Endothelial cell (in vitro differentiated cells): ENCODE data around the gene PRKRA. TPM values are rescaled to one million over a fixed set of nuclear protein-coding genes. Genes with fewer than 3 reads are reported as not detected.
"Not testable (repeated sequence)": the region's sequence is repeated elsewhere in the genome, so short reads cannot be mapped to it uniquely, and the experiment has no call there.

Experiments used
- DNase-seq: peaks from one replicate; pipeline ENCODE4 v3.0.0; 2021; ENCODE audit warnings: low spot score
- H3K27ac Mint-ChIP-seq: one replicate; pipeline ENCODE4 v1.8.0; 2021; ENCODE audit warnings: mixed read lengths, inconsistent platforms; ENCODE audit not compliant: unreplicated experiment
- H3K27me3 Mint-ChIP-seq: one replicate; pipeline ENCODE4 v1.8.0; 2021; ENCODE audit warnings: mild to moderate bottlenecking, moderate library complexity, mixed read lengths, inconsistent platforms; ENCODE audit not compliant: unreplicated experiment
- H3K36me3 Mint-ChIP-seq: one replicate; pipeline ENCODE4 v1.8.0; 2021; ENCODE audit warnings: mild to moderate bottlenecking, low read depth, mixed read lengths, inconsistent platforms; ENCODE audit not compliant: unreplicated experiment
- H3K4me1 Mint-ChIP-seq: one replicate; pipeline ENCODE4 v1.8.0; 2021; ENCODE audit warnings: mild to moderate bottlenecking, mixed read lengths, inconsistent platforms; ENCODE audit not compliant: unreplicated experiment
- H3K4me3 Mint-ChIP-seq: one replicate; pipeline ENCODE4 v1.8.0; 2021; ENCODE audit warnings: mild to moderate bottlenecking, mixed read lengths, inconsistent platforms; ENCODE audit not compliant: unreplicated experiment
- H3K9me3 Mint-ChIP-seq: one replicate; pipeline ENCODE4 v1.8.0; 2021; ENCODE audit warnings: mixed read lengths, inconsistent platforms; ENCODE audit not compliant: unreplicated experiment
- CTCF ChIP-seq: fragments of 200-600 bp; sonication (generic); IDR thresholded peaks from one replicate; pipeline ENCODE4 v1.5.0; 2021; ENCODE audit warnings: antibody characterized with exemption; ENCODE audit not compliant: unreplicated experiment
- total RNA-seq: library from RNA; stranded (reverse); fragmentation: NEBNext Ultra II Directional; extraction: Animal tissue kit (Norgen Biotek cat#: 25700); gene quantifications from one replicate; pipeline ENCODE4 v1.2.1, GENCODE V29; 2021; ENCODE audit not compliant: unreplicated experiment

PRKRA gene
- total RNA-seq, 1 donor from 2014 or later: 33.1 TPM

GRCh38 chr2:178429336-178429735 is 21.6 kb downstream of the PRKRA start:
- Mint-ChIP-seq H3K4me1 (no peaks in the 10 kb centered on the region), H3K27ac (no peak overlapping the region), H3K4me3 (no peak overlapping the region), H3K9me3 (no peaks in the 10 kb centered on the region), H3K27me3 (peaks cover 4% of the 10 kb centered on the region), H3K36me3 (peaks cover 32% of the 10 kb centered on the region)
- DNase-seq: no peak
- TF ChIP-seq CTCF: no peak

- Mint-ChIP-seq H3K4me1 (no peaks in the 10 kb centered on the region), H3K27me3 (peaks cover 5% of the 10 kb centered on the region), H3K4me3 (no peak overlapping the region), H3K9me3 (no peaks in the 10 kb centered on the region), H3K27ac (no peak overlapping the region), H3K36me3 (peaks cover 35% of the 10 kb centered on the region)
- no peak for DNase-seq
- TF ChIP-seq CTCF: no peak
Observed at GRCh38 chr2:178428396-178428806, 22.6 kb downstream of the PRKRA start.

- H3K27ac Mint-ChIP-seq: no peak overlapping the region
- H3K9me3 Mint-ChIP-seq: no peaks in the 10 kb centered on the region
- TF ChIP-seq CTCF: no peak
- peaks cover 5% of the 10 kb centered on the region for H3K27me3 Mint-ChIP-seq
- peak overlapping the region; percentile 28 for H3K4me3 Mint-ChIP-seq
- DNase-seq: no peak
- H3K4me1 Mint-ChIP-seq: no peaks in the 10 kb centered on the region
- H3K36me3 Mint-ChIP-seq: peaks cover 35% of the 10 kb centered on the region
Observed at GRCh38 chr2:178427458-178427857, 23.5 kb downstream of the PRKRA start.

- H3K4me3 Mint-ChIP-seq: no peak overlapping the region
- TF ChIP-seq CTCF: no peak
Observed at GRCh38 chr2:178426388-178426787, 24.6 kb downstream of the PRKRA start.

GRCh38 chr2:178425255-178425827 is 25.6 kb downstream of the PRKRA start:
- H3K27ac Mint-ChIP-seq: no peak overlapping the region
- H3K36me3 Mint-ChIP-seq: peaks cover 30% of the 10 kb centered on the region
- H3K4me3 Mint-ChIP-seq: no peak overlapping the region
- H3K27me3 Mint-ChIP-seq: peaks cover 5% of the 10 kb centered on the region
- no peaks in the 10 kb centered on the region for H3K9me3 Mint-ChIP-seq
- TF ChIP-seq CTCF: no peak
- peaks cover 4% of the 10 kb centered on the region for H3K4me1 Mint-ChIP-seq
- no peak for DNase-seq

More at GRCh38 chr2:178426388-178426787, 24.6 kb downstream of the PRKRA start:
- Mint-ChIP-seq H3K4me1 (no peaks in the 10 kb centered on the region), H3K27ac (no peak overlapping the region), H3K36me3 (peaks cover 30% of the 10 kb centered on the region), H3K27me3 (peaks cover 5% of the 10 kb centered on the region), H3K9me3 (no peaks in the 10 kb centered on the region)
- DNase-seq: no peak

- H3K9me3 Mint-ChIP-seq, DNase-seq: not testable (repeated sequence)
- H3K4me1 Mint-ChIP-seq: peaks cover 13% of the 10 kb centered on the region
Observed at GRCh38 chr2:178423746-178424145, 27.2 kb downstream of the PRKRA start.

More at GRCh38 chr2:178423746-178424145, 27.2 kb downstream of the PRKRA start:
- not testable (repeated sequence) for H3K27ac Mint-ChIP-seq, H3K4me3 Mint-ChIP-seq, H3K27me3 Mint-ChIP-seq
- peaks cover 23% of the 10 kb centered on the region for H3K36me3 Mint-ChIP-seq
